A673 (cell line): ENCODE data around the gene TECR.

Experiments
- CTCF ChIP-seq: fragments of 300-800, 200-600 bp; sonication (generic); conservative IDR thresholded peaks from 2 replicates; pipeline ENCODE4 v1.5.1; 2017; ENCODE audit warnings: low read depth, mild to moderate bottlenecking, antibody characterized with exemption, low read length, moderate library complexity, mixed read lengths
- EZH2 ChIP-seq: fragments of 200-600 bp; sonication (generic); IDR thresholded peaks from 2 replicates; pipeline ENCODE4 v1.6.1; 2017; ENCODE audit warnings: borderline replicate concordance, low read depth, mild to moderate bottlenecking, mixed read lengths, antibody characterized with exemption, low read length; ENCODE audit not compliant: poor library complexity, severe bottlenecking

- TF ChIP-seq CTCF (no peak), EZH2 (no peak)
These were observed 8.9 kb upstream of the TECR start for GRCh38 chr19:14520543-14520942.
